ENCODE results near the gene ENPP3.
"Not testable (repeated sequence)": the region's sequence is repeated elsewhere in the genome, so short reads cannot be mapped to it uniquely, and the experiment has no call there.

DNA sequence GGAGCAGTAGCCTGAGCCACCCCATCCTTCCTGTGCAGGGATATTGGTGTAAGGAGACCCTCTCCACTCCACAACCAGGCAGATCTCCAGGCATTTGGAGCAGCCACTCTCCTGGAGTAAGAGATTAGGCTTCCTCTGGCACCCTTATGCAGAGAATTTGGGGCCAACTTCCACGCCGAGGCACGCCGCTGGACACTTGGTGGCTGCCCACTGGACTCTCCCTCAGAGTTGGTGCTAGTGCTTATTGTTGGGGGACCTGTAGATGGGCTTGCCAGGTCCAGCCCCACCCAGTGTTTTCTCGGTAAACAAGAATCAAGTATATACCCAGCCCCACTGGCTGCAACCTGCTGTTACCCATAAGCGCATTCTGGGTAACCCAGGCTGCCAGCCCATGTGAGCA lies 78.5 kb downstream of the ENPP3 start:
- not testable (repeated sequence) for TF ChIP-seq ZNF143 (CRISPR knock-in tag; IDR thresholded peaks at IDR 0.05); TEAD4 (IDR thresholded peaks at IDR 0.05; ENCODE audit: low read length); TEAD4 (CRISPR knock-in tag; IDR thresholded peaks at IDR 0.05; ENCODE audit: borderline replicate concordance); ZBTB17 (CRISPR knock-in tag; IDR thresholded peaks at IDR 0.05); MEIS2 (IDR thresholded peaks at IDR 0.05; ENCODE audit: partially characterized antibody); PURB (CRISPR knock-in tag; IDR thresholded peaks at IDR 0.05; ENCODE audit: low read depth); CCAR2 (IDR thresholded peaks at IDR 0.05; ENCODE audit: low read depth, low read length); ETV6 (IDR thresholded peaks at IDR 0.05; ENCODE audit: borderline replicate concordance in 1 of 2, low read depth in 2 of 2, low read length in 1 of 2); ETV6 (CRISPR knock-in tag; IDR thresholded peaks at IDR 0.05; ENCODE audit: borderline replicate concordance)
- TF ChIP-seq, protein P1, sequence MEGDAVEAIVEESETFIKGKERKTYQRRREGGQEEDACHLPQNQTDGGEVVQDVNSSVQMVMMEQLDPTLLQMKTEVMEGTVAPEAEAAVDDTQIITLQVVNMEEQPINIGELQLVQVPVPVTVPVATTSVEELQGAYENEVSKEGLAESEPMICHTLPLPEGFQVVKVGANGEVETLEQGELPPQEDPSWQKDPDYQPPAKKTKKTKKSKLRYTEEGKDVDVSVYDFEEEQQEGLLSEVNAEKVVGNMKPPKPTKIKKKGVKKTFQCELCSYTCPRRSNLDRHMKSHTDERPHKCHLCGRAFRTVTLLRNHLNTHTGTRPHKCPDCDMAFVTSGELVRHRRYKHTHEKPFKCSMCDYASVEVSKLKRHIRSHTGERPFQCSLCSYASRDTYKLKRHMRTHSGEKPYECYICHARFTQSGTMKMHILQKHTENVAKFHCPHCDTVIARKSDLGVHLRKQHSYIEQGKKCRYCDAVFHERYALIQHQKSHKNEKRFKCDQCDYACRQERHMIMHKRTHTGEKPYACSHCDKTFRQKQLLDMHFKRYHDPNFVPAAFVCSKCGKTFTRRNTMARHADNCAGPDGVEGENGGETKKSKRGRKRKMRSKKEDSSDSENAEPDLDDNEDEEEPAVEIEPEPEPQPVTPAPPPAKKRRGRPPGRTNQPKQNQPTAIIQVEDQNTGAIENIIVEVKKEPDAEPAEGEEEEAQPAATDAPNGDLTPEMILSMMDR (IDR thresholded peaks at IDR 0.05 in 2 of 3, conservative IDR thresholded peaks at IDR 0.05 in 1 of 3; ENCODE audit: insufficient read depth in 2 of 3, low read depth in 1 of 3, low read length in 3 of 3), result not testable (repeated sequence)
- TF ChIP-seq, protein P2, sequence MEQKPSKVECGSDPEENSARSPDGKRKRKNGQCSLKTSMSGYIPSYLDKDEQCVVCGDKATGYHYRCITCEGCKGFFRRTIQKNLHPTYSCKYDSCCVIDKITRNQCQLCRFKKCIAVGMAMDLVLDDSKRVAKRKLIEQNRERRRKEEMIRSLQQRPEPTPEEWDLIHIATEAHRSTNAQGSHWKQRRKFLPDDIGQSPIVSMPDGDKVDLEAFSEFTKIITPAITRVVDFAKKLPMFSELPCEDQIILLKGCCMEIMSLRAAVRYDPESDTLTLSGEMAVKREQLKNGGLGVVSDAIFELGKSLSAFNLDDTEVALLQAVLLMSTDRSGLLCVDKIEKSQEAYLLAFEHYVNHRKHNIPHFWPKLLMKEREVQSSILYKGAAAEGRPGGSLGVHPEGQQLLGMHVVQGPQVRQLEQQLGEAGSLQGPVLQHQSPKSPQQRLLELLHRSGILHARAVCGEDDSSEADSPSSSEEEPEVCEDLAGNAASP (IDR thresholded peaks at IDR 0.05), result not testable (repeated sequence)
- TF ChIP-seq, protein P3, sequence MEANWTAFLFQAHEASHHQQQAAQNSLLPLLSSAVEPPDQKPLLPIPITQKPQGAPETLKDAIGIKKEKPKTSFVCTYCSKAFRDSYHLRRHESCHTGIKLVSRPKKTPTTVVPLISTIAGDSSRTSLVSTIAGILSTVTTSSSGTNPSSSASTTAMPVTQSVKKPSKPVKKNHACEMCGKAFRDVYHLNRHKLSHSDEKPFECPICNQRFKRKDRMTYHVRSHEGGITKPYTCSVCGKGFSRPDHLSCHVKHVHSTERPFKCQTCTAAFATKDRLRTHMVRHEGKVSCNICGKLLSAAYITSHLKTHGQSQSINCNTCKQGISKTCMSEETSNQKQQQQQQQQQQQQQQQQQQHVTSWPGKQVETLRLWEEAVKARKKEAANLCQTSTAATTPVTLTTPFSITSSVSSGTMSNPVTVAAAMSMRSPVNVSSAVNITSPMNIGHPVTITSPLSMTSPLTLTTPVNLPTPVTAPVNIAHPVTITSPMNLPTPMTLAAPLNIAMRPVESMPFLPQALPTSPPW (CRISPR knock-in tag; IDR thresholded peaks at IDR 0.05), result not testable (repeated sequence)
